Measurements from ENCODE around the gene MS4A8.

The MS4A8 gene

DNA sequence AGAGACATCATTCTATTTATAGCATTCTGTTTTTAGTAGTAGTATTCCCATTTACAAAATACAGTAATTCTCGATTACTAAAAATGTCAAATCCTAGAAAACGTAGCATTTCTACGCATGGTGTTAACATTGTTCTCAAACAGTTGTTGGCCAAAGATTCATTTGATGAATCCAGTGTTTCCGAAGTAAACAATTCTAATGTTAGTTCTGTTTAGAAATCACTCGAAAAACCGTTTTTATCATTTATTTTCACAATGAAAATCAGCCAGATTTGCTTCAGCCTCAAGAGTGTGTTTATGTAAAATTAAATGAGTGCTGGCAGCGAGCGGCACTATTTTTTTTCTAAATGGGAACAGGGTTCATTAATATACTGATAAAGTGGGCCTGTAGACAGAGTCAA is 32.2 kb downstream of the MS4A8 start:
- no peak for ATAC-seq
- TF ChIP-seq, protein P1, sequence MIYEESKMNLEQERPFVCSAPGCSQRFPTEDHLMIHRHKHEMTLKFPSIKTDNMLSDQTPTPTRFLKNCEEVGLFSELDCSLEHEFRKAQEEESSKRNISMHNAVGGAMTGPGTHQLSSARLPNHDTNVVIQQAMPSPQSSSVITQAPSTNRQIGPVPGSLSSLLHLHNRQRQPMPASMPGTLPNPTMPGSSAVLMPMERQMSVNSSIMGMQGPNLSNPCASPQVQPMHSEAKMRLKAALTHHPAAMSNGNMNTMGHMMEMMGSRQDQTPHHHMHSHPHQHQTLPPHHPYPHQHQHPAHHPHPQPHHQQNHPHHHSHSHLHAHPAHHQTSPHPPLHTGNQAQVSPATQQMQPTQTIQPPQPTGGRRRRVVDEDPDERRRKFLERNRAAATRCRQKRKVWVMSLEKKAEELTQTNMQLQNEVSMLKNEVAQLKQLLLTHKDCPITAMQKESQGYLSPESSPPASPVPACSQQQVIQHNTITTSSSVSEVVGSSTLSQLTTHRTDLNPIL (CRISPR knock-in tag; IDR thresholded peaks at IDR 0.05; ENCODE audit: low read depth), result no peak

- no peak for TF ChIP-seq RARB (CRISPR knock-in tag; IDR thresholded peaks at IDR 0.05)
- TF ChIP-seq, protein P2, sequence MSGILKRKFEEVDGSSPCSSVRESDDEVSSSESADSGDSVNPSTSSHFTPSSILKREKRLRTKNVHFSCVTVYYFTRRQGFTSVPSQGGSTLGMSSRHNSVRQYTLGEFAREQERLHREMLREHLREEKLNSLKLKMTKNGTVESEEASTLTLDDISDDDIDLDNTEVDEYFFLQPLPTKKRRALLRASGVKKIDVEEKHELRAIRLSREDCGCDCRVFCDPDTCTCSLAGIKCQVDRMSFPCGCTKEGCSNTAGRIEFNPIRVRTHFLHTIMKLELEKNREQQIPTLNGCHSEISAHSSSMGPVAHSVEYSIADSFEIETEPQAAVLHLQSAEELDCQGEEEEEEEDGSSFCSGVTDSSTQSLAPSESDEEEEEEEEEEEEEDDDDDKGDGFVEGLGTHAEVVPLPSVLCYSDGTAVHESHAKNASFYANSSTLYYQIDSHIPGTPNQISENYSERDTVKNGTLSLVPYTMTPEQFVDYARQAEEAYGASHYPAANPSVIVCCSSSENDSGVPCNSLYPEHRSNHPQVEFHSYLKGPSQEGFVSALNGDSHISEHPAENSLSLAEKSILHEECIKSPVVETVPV (CRISPR knock-in tag; IDR thresholded peaks at IDR 0.05), result no peak
- no peak for TF ChIP-seq TOX (CRISPR knock-in tag; IDR thresholded peaks at IDR 0.05; ENCODE audit: borderline replicate concordance)
- TF ChIP-seq SNAI2 (CRISPR knock-in tag; IDR thresholded peaks at IDR 0.05), result no peak
- TF ChIP-seq OSR1 (CRISPR knock-in tag; IDR thresholded peaks at IDR 0.05), result no peak
- TF ChIP-seq POU6F1 (CRISPR knock-in tag; IDR thresholded peaks at IDR 0.05; ENCODE audit: borderline replicate concordance, low read depth), result no peak
- TF ChIP-seq ZFP3 (CRISPR knock-in tag; IDR thresholded peaks at IDR 0.05), result no peak
- ATAC-seq, result no peak
These were observed 34.9 kb downstream of the MS4A8 start for GRCh38 chr11:60734279-60734678.

DNA sequence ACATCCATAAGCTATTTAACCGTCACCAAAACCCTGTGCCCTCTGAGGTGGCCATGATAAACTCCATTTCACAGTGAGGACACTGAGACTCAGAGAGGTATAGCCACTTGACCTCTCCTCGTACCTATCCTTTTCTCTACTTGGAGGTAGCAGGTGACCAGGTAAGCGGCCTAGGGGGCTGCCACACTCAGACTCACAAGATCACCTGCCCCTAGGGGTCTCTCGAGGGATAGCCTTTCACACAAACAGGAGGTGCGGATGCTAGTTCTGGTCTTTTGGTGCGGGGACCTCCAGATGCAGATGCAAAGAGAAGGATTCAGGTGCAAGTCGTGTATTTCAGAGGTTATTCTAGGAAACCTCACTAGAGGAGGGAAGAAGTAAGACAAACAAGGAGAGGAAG is 39.7 kb downstream of the MS4A8 start:
- ATAC-seq, result no peak
- TF ChIP-seq GLIS3 (CRISPR knock-in tag; IDR thresholded peaks at IDR 0.05) (no peak), OSR1 (CRISPR knock-in tag; IDR thresholded peaks at IDR 0.05) (no peak), PPARA (CRISPR knock-in tag; IDR thresholded peaks at IDR 0.05; ENCODE audit: borderline replicate concordance) (no peak), POU6F1 (CRISPR knock-in tag; IDR thresholded peaks at IDR 0.05; ENCODE audit: borderline replicate concordance, low read depth) (no peak), ZNF565 (CRISPR knock-in tag; conservative IDR thresholded peaks at IDR 0.05; ENCODE audit: low read depth) (no peak), BACH2 (CRISPR knock-in tag; IDR thresholded peaks at IDR 0.05; ENCODE audit: borderline replicate concordance) (no peak), ESRRG (CRISPR knock-in tag; IDR thresholded peaks at IDR 0.05) (no peak), TCF4 (CRISPR knock-in tag; IDR thresholded peaks at IDR 0.05; ENCODE audit: borderline replicate concordance) (no peak), ZNF70 (CRISPR knock-in tag; IDR thresholded peaks at IDR 0.05) (no peak), RARB (CRISPR knock-in tag; IDR thresholded peaks at IDR 0.05) (no peak), ISL1 (CRISPR knock-in tag; IDR thresholded peaks at IDR 0.05) (no peak), ZC3H10 (CRISPR knock-in tag; IDR thresholded peaks at IDR 0.05) (no peak), PATZ1 (CRISPR knock-in tag; IDR thresholded peaks at IDR 0.05; ENCODE audit: borderline replicate concordance) (no peak), SNAI2 (CRISPR knock-in tag; IDR thresholded peaks at IDR 0.05) (no peak)

DNA sequence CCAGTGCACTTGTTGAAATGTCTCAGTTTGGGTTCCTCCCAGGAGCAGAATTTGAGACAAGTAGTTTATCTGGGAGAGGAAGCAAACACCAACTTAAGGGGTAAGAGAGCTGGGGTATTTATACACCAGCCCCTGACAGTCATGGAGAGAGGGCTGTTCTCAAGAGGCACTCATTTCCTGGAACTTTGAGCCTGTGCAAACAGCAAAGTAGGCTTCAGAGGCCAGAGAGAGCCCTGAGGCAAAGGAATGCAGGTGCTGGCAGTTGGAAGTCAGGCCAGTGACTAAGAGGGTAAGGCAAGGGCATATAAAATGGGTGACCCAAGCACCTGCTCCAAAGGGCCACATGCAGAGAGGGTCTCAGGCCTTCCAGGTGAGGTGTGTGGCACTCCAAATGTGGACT is 41.2 kb downstream of the MS4A8 start:
- ATAC-seq, result no peak
- TF ChIP-seq ZC3H10 (CRISPR knock-in tag; IDR thresholded peaks at IDR 0.05), result no peak

DNA sequence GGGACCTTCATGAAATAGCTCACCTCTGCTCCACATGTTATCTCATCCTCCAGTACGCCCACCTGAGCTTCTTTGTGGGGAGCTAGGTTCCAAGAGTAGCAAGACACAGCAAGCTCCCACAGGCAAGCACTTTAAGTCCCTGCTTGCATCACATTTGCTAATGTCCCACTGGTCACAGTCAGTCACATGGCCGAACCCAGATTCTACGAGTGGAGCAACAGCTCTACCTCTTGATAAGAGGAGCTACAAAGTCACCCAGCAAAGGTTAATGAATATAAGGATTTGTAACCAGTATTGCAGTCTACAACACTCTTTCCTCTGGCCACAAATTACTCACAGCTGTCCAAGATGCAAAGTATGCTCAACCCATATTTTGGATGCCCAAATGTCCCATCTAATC is 42.0 kb downstream of the MS4A8 start:
- no peak for ATAC-seq
- TF ChIP-seq CSDC2 (CRISPR knock-in tag; IDR thresholded peaks at IDR 0.05) (no peak), GLIS3 (CRISPR knock-in tag; IDR thresholded peaks at IDR 0.05) (no peak), ZFP30 (CRISPR knock-in tag; IDR thresholded peaks at IDR 0.05) (no peak), BACH2 (CRISPR knock-in tag; IDR thresholded peaks at IDR 0.05; ENCODE audit: borderline replicate concordance) (no peak), PATZ1 (CRISPR knock-in tag; IDR thresholded peaks at IDR 0.05; ENCODE audit: borderline replicate concordance) (no peak), RARB (CRISPR knock-in tag; IDR thresholded peaks at IDR 0.05) (no peak), TOX (CRISPR knock-in tag; IDR thresholded peaks at IDR 0.05; ENCODE audit: borderline replicate concordance) (no peak), PPARA (CRISPR knock-in tag; IDR thresholded peaks at IDR 0.05; ENCODE audit: borderline replicate concordance) (no peak), ZFP3 (CRISPR knock-in tag; IDR thresholded peaks at IDR 0.05) (no peak)
- TF ChIP-seq, protein P3, sequence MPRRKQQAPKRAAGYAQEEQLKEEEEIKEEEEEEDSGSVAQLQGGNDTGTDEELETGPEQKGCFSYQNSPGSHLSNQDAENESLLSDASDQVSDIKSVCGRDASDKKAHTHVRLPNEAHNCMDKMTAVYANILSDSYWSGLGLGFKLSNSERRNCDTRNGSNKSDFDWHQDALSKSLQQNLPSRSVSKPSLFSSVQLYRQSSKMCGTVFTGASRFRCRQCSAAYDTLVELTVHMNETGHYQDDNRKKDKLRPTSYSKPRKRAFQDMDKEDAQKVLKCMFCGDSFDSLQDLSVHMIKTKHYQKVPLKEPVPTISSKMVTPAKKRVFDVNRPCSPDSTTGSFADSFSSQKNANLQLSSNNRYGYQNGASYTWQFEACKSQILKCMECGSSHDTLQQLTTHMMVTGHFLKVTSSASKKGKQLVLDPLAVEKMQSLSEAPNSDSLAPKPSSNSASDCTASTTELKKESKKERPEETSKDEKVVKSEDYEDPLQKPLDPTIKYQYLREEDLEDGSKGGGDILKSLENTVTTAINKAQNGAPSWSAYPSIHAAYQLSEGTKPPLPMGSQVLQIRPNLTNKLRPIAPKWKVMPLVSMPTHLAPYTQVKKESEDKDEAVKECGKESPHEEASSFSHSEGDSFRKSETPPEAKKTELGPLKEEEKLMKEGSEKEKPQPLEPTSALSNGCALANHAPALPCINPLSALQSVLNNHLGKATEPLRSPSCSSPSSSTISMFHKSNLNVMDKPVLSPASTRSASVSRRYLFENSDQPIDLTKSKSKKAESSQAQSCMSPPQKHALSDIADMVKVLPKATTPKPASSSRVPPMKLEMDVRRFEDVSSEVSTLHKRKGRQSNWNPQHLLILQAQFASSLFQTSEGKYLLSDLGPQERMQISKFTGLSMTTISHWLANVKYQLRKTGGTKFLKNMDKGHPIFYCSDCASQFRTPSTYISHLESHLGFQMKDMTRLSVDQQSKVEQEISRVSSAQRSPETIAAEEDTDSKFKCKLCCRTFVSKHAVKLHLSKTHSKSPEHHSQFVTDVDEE (CRISPR knock-in tag; IDR thresholded peaks at IDR 0.05), result no peak

Data from SK-N-SH treated with all-trans-retinoic acid at 6 μM for 48 hours (cell line).